ENCODE results near the gene C3orf49.

DNA sequence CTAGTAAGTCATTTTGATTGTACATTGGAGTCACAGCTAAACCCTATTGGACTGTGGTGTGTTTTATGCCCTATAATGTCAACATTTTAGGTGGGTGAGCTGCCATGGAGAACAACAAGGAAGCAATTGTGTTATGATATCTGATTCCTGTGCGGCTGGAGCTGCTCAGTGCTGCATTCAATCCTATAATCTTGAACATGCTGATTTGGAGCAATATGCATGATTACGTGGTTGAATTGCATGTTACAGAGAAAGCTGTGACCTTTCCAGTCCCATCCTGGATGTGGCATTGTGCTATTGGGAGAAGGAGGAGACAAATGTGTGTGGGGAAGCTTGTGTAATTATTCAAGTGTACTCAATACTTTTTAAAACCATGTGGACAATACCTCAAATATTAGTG lies 20.1 kb upstream of the C3orf49 start:
- TF ChIP-seq PAWR (CRISPR knock-in tag; IDR thresholded peaks at IDR 0.05; ENCODE audit: borderline replicate concordance) (no peak), POLR2AphosphoS5 (IDR thresholded peaks at IDR 0.05; ENCODE audit: low read depth, low read length) (no peak), BRCA1 (CRISPR knock-in tag; IDR thresholded peaks at IDR 0.05) (no peak), YY1 (IDR thresholded peaks at IDR 0.05; ENCODE audit: insufficient read depth, insufficient replicate concordance, low read depth, low read length) (no peak), CTCF (CRISPR knock-in tag; IDR thresholded peaks at IDR 0.05) (no peak), PPARG (CRISPR knock-in tag; conservative IDR thresholded peaks at IDR 0.05) (no peak), ATF1 (CRISPR knock-in tag; IDR thresholded peaks at IDR 0.05) (no peak), ETV6 (CRISPR knock-in tag; conservative IDR thresholded peaks at IDR 0.05) (no peak)
- TF ChIP-seq, protein P1, sequence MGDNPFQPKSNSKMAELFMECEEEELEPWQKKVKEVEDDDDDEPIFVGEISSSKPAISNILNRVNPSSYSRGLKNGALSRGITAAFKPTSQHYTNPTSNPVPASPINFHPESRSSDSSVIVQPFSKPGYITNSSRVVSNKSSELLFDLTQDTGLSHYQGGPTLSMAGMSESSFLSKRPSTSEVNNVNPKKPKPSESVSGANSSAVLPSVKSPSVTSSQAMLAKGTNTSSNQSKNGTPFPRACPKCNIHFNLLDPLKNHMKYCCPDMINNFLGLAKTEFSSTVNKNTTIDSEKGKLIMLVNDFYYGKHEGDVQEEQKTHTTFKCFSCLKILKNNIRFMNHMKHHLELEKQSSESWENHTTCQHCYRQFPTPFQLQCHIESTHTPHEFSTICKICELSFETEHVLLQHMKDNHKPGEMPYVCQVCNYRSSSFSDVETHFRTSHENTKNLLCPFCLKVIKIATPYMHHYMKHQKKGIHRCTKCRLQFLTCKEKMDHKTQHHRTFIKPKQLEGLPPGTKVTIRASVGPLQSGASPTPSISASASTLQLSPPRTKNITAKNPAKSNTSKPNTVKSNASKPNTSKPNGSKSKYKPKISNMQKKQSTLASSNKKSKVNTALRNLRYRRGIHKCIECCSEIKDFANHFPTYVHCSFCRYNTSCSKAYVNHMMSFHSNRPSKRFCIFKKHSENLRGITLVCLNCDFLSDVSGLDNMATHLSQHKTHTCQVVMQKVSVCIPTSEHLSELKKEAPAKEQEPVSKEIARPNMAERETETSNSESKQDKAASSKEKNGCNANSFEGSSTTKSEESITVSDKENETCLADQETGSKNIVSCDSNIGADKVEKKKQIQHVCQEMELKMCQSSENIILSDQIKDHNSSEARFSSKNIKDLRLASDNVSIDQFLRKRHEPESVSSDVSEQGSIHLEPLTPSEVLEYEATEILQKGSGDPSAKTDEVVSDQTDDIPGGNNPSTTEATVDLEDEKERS (CRISPR knock-in tag; IDR thresholded peaks at IDR 0.05): no peak

Measured in HepG2 (cell line).